Heart left ventricle (tissue), 16 donors: Measurements from ENCODE around the gene ECI1. TPM values are rescaled to one million over a fixed set of nuclear protein-coding genes. Genes with fewer than 3 reads are reported as not detected.

Source experiments
- ATAC-seq, 4 donors: fragments of 200-7000 bp; cut with Tn5 transposase; one replicate each; pipeline ENCODE4 v1.9.1; 2020 to 2022; ENCODE audit warnings: moderate library complexity in 4 of 4, mild to moderate bottlenecking in 3 of 4, moderate number of reproducible peaks in 1 of 4
- DNase-seq, 5 donors: peaks; one replicate each; pipeline ENCODE4 v3.0.0-alpha.2; 2020
- H3K27ac ChIP-seq, 12 donors: fragments of 200-600 bp; sonication (generic) in 4 of 12; one replicate each; pipeline versions ENCODE4 v1.5.0 to v1.8.0; 2016 to 2022; ENCODE audit warnings: mild to moderate bottlenecking in 2 of 12
- H3K27me3 ChIP-seq, 9 donors: fragments of 200-600 bp; sonication (generic) in 2 of 9; one replicate each; pipeline versions ENCODE4 v1.5.1 to v1.8.0; 2016 to 2022; ENCODE audit warnings: mild to moderate bottlenecking in 3 of 9
- H3K36me3 ChIP-seq, 9 donors: fragments of 200-600 bp; sonication (generic) in 2 of 9; one replicate each; pipeline versions ENCODE4 v1.5.0 to v1.8.0; 2018 to 2022; ENCODE audit warnings: mild to moderate bottlenecking in 2 of 9
- H3K4me1 ChIP-seq, 12 donors: fragments of 200-600 bp; sonication (generic) in 4 of 12; one replicate each; pipeline versions ENCODE4 v1.5.0 to v1.8.0; 2016 to 2022; ENCODE audit warnings: mild to moderate bottlenecking in 3 of 12
- H3K4me3 ChIP-seq, 12 donors: fragments of 200-600 bp; sonication (generic) in 4 of 12; one replicate each; pipeline versions ENCODE4 v1.5.0 to v1.8.0; 2017 to 2022; ENCODE audit warnings: mild to moderate bottlenecking in 9 of 12, moderate library complexity in 4 of 12
- H3K9me3 ChIP-seq, 12 donors: fragments of 200-600 bp; sonication (generic) in 4 of 12; one replicate each; pipeline versions ENCODE4 v1.5.0 to v1.8.0; 2016 to 2022; ENCODE audit warnings: mild to moderate bottlenecking in 1 of 12
- POLR2A ChIP-seq, 2 donors: fragments of 450-650 bp; IDR thresholded peaks; one replicate each; pipeline ENCODE4 v1.6.1; 2017; ENCODE audit warnings: antibody characterized with exemption in 2 of 2, mild to moderate bottlenecking in 2 of 2, moderate library complexity in 2 of 2
- WGBS, 4 donors: extraction: QIAGEN DNeasy Blood & Tissue Kit in 2 of 4; methylation state at CpG; one replicate each; pipeline versions ENCODE4 v1.1.5 to v1.1.7; 2013 to 2018; 5-methylcytosine and 5-hydroxymethylcytosine counted together
- intact Hi-C, 10 donors: fragments of 100-400 bp; cut with DNase I; formaldehyde crosslinking; loops; one replicate each; pipeline versions ENCODE4 v1.11.1 to v1.14.2; 2022
- polyA plus RNA-seq, 2 donors: library from polyadenylated mRNA; stranded (reverse); fragments of 200-250 nt; gene quantifications; one replicate each; pipeline ENCODE4 v1.2.3, GENCODE V29; 2013
- total RNA-seq, 9 donors: library from RNA; depleted of rRNA in 2 of 9; stranded (reverse); fragments of >200 nt in 2 of 9; fragmentation: NEBNext Ultra II Directional in 3 of 9; extraction: Animal tissue kit (Norgen Biotek cat#: 25700) in 3 of 9; gene quantifications; one replicate each; pipeline versions ENCODE4 v1.1.0 to v1.2.4, GENCODE V29; 2016 to 2023
- TF ChIP-seq, protein P1 (sequence below), 12 donors: fragments of 200-600 bp; sonication (generic) in 4 of 12; IDR thresholded peaks; one replicate each; pipeline versions ENCODE4 v1.5.0 to v1.8.0; 2018 to 2022; ENCODE audit warnings: antibody characterized with exemption in 12 of 12, mild to moderate bottlenecking in 5 of 12
- donor health status: ischemic (EF 13 %, LVEDD 7.1; RV severe dilation, severe dysfunction).
- donor health status: healthy with polysubstance abuse.
- donor health status: DM: no; HTN: yes; CAD: no.
- donor health status: DM: no; HTN: no; CAD: no.
- donor health status: ischemic (EF 25% LVEDD 6.9; RV normal size, moderate dysfunction).
- donor health status: ischemic (EF 25% LVEDD 5.7; RV mildly dilated, moderate dysfunction).
- donor health status: healthy.
- donor health status: DM: yes; HTN: yes; CAD: no.
- donor health status: ischemic (EF 35%, LVEDD 5.7; RV mildly dilated, moderate dysfunction).
- donor health status: nonischemic (EF 11% LVEDD 7.7; RV severe dilation, severe dysfunction).
- donor health status: DM: yes; HTN: yes; CAD: no.
- donor health status: PGD.
- donor health status: ischemic (EF 29% LVEDD 5.4; RV normal size, mild dysfunction).
- donor health status: nonischemic (EF 23%, LVEDD 6.1; RV moderate dilation, normal function).

ECI1 gene
- total and polyA plus RNA-seq, 11 donors: 84.6 to 340 (median 143) TPM

DNA sequence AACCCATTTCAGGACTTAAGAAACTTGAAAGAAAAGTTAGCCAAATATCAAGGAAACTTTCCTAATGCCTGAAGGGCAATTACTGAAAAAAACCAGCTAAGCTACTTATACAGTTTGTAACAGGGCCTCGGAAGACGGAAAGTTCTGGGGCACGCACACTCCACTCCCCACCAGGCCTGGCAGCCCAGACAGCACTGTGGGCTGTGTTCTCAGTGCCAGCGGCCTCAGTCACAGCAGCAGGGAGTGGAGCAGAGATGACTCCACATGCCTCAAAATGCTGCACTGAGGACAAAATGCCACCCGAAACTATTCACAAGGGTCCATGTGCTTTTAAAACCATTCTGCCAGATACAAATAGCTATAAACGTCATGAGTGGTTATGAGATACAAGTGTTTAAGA, 6.3 kb upstream of the ECI1 start:
- Histone ChIP-seq H3K4me3 (no peak overlapping the region), H3K27me3 (no peaks in the 10 kb centered on the region), H3K36me3 (peaks cover 8 to 100% (median 100%) of the 10 kb centered on the region in 9 donors), H3K27ac (no peak overlapping the region), H3K9me3 (no peaks in the 10 kb centered on the region), H3K4me1 (no peaks in the 10 kb centered on the region)
- TF ChIP-seq, protein P1, sequence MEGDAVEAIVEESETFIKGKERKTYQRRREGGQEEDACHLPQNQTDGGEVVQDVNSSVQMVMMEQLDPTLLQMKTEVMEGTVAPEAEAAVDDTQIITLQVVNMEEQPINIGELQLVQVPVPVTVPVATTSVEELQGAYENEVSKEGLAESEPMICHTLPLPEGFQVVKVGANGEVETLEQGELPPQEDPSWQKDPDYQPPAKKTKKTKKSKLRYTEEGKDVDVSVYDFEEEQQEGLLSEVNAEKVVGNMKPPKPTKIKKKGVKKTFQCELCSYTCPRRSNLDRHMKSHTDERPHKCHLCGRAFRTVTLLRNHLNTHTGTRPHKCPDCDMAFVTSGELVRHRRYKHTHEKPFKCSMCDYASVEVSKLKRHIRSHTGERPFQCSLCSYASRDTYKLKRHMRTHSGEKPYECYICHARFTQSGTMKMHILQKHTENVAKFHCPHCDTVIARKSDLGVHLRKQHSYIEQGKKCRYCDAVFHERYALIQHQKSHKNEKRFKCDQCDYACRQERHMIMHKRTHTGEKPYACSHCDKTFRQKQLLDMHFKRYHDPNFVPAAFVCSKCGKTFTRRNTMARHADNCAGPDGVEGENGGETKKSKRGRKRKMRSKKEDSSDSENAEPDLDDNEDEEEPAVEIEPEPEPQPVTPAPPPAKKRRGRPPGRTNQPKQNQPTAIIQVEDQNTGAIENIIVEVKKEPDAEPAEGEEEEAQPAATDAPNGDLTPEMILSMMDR (IDR thresholded peaks at IDR 0.05): no peak
- no peak for TF ChIP-seq POLR2A (IDR thresholded peaks at IDR 0.05)
- intact Hi-C loops: loop anchor here in 1 of 10 donors (10.0 kb wide), 1 partner anchor 103 kb away; the partner anchor contains the start of gene TRAF7
- no peak for ATAC-seq
- WGBS, 4 donors: 90 to 93% (median 92%) methylated on average over 6 of the region's 6 CpGs
- DNase-seq: no peak

DNA sequence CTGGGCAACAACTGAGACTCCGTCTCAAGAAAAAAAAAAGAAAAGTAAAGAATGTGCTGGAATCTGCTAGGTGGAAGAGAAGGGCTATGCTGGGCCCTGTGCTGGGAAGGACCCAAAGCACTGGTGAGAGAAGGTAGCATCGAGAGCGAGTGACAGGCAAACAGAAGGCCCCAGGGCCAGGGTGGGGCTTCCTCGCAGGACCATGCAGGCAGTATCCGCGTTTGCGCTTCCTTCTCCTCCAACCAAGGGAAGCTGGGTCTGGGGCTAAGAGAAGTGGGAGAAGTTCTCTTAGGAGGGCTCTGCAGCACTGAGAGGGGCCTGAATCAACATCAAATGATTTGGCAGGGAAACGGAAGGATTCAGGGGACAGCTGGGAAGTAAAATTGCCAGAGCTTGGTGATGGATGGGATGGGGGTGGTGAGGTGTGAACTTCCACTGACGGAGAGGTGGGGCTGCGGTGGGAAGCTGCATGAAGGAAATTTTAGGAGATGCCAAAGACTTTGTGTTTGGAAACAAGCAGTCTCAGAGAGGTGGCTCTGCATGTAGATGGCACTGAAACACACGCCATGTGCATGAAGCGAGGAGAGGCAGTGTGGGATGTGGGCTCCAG, 5.2 kb upstream of the ECI1 start:
- ATAC-seq: no peak
- WGBS, 4 donors: 88 to 90% (median 89%) methylated on average over 12 of the region's 12 CpGs
- intact Hi-C loops: loop anchor here in 1 of 10 donors (10.0 kb wide), 1 partner anchor 102 kb away; the partner anchor contains the start of gene TRAF7
- DNase-seq: peak in 1 of 5 donors; percentile 10
- TF ChIP-seq, protein P1 (IDR thresholded peaks at IDR 0.05): no peak
- TF ChIP-seq POLR2A (IDR thresholded peaks at IDR 0.05): no peak
- Histone ChIP-seq H3K36me3 (peaks cover 8 to 97% (median 90%) of the 10 kb centered on the region in 9 donors), H3K27ac (no peak overlapping the region), H3K9me3 (no peaks in the 10 kb centered on the region), H3K27me3 (no peaks in the 10 kb centered on the region), H3K4me1 (peaks cover 0 to 8% (median 7%) of the 10 kb centered on the region in 12 donors), H3K4me3 (no peak overlapping the region)

DNA sequence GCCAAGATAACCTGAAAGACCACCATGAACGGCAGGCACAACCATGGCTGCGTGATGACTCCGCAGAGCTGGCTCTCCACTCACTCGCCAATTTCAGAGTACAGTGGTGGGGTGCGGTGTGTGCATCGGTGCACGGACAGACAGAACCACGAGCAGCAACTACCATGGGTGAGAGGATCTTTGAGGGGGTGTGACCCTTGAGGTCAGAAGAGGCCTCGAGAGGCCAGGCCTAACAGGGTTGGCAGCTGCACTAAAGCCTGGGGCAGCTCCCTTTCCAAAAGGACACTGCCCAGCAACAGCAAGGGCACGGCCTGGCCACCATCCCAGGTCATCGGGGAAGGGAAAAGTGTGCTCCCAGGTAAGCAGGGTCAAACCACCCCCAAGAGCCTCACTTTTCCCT, 1.9 kb upstream of the ECI1 start:
- intact Hi-C loops: loop anchor here in 3 of 10 donors (5.0 to 10.0 kb wide), 3 partner anchors 46 to 98 kb away; partner anchors contain the start of genes TRAF7 (in 2 of the 3) and MLST8 (in 1 of the 3)
- Histone ChIP-seq H3K9me3 (no peaks in the 10 kb centered on the region), H3K27me3 (no peaks in the 10 kb centered on the region), H3K36me3 (peaks cover 8 to 66% (median 58%) of the 10 kb centered on the region in 9 donors), H3K4me3 (no peak overlapping the region), H3K27ac (no peak overlapping the region), H3K4me1 (peaks cover 2 to 24% (median 16%) of the 10 kb centered on the region in 12 donors)
- ATAC-seq: no peak
- 84 to 91% (median 88%) methylated on average over 11 of the region's 11 CpGs for WGBS, 4 donors
- TF ChIP-seq, protein P1 (IDR thresholded peaks at IDR 0.05): no peak
- no peak for TF ChIP-seq POLR2A (IDR thresholded peaks at IDR 0.05)
- DNase-seq: peak in 1 of 5 donors; percentile 15

DNA sequence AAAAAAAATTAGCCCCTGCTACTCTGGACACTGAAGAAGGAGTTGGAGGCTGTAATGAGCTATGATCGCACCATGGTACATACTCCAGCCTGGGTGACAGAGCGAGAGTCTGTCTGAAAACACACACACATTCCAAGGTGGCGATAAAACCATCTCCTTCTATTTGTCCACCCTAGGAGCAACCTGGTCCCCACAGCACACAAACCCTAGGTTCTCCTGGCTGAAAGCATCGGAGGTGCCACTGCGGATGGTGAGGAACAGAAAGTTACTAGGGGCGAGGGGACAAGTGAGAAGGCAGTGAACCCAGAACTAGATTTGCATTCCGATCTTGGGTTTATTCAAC, 1.4 kb upstream of the ECI1 start:
- peaks cover 8 to 63% (median 53%) of the 10 kb centered on the region in 9 donors for H3K36me3 ChIP-seq
- intact Hi-C loops: loop anchor here in 3 of 10 donors (5.0 to 10.0 kb wide), 3 partner anchors 45 to 98 kb away; partner anchors contain the start of genes TRAF7 (in 2 of the 3) and MLST8 (in 1 of the 3)
- DNase-seq: peak in 1 of 5 donors; percentile 10

More for the DNA sequence above, 1.4 kb upstream of the ECI1 start:
- TF ChIP-seq, protein P1 (IDR thresholded peaks at IDR 0.05): no peak
- TF ChIP-seq POLR2A (IDR thresholded peaks at IDR 0.05): no peak
- Histone ChIP-seq H3K27ac (peak overlapping the region in 2 of 12 donors; percentile 89 to 92), H3K4me1 (peaks cover 2 to 24% (median 16%) of the 10 kb centered on the region in 12 donors), H3K9me3 (no peaks in the 10 kb centered on the region), H3K4me3 (no peak overlapping the region), H3K27me3 (no peaks in the 10 kb centered on the region)
- no peak for ATAC-seq
- WGBS, 4 donors: 93 to 97% (median 96%) methylated on average over 7 of the region's 7 CpGs
